ENCODE data around the gene CDC42. TPM values are rescaled to one million over a fixed set of nuclear protein-coding genes. Genes with fewer than 3 reads are reported as not detected.

CDC42 gene
- total and polyA plus RNA-seq, 2 donors (not counting 1 experiment from before 2014, with no cell fraction given), result 325 to 446 TPM

DNA sequence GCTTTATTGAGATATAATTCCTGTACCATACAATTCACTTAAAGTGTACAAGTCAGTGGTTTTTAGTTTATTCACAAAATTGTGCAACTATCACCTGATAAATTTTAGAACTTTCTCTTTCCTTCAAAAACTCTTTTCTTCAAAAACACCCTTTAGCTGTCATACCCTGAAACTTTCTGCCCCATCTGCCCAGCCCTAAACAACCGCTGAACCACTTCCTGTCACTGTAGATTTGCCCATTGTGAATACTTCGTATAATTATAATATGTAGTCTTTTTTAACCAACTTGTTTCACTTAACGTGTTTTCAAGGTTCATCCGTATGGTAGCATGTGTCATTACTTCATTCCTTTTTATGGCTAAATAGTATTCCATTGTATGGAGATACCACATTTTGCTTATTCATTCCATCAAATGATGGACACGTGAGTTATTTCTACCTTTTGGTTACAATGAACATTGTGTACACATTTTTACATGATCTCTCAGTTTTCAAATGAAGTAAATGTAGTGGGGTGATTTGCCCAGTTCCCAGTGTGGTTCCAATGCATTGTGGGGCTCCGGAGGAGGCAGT is 52.4 kb downstream of the CDC42 start:
- H4K20me1 ChIP-seq (ENCODE audit: control insufficient read depth, extremely low read depth, insufficient read depth, low read length), result peaks cover 2% of the 10 kb centered on the region
- no peaks in the 10 kb centered on the region for H3K9me3 ChIP-seq (ENCODE audit: control insufficient read depth, insufficient read depth, low read depth, low read length)
- no peak overlapping the region for H3K4me3 ChIP-seq (replicated peaks in 1 of 4; ENCODE audit: control extremely low read depth in 1 of 4, insufficient read depth in 1 of 4, low read depth in 3 of 4, low read length in 4 of 4)
- H3K4me2 ChIP-seq (ENCODE audit: extremely low read depth, insufficient read depth, low read length), result no peak overlapping the region
- H3K36me3 ChIP-seq (ENCODE audit: control insufficient read depth, insufficient read depth, low read length), result peaks cover 10% of the 10 kb centered on the region
- H3K27me3 ChIP-seq (ENCODE audit: control insufficient read depth, insufficient read depth, low read length), result no peaks in the 10 kb centered on the region
- TF ChIP-seq, protein P1, sequence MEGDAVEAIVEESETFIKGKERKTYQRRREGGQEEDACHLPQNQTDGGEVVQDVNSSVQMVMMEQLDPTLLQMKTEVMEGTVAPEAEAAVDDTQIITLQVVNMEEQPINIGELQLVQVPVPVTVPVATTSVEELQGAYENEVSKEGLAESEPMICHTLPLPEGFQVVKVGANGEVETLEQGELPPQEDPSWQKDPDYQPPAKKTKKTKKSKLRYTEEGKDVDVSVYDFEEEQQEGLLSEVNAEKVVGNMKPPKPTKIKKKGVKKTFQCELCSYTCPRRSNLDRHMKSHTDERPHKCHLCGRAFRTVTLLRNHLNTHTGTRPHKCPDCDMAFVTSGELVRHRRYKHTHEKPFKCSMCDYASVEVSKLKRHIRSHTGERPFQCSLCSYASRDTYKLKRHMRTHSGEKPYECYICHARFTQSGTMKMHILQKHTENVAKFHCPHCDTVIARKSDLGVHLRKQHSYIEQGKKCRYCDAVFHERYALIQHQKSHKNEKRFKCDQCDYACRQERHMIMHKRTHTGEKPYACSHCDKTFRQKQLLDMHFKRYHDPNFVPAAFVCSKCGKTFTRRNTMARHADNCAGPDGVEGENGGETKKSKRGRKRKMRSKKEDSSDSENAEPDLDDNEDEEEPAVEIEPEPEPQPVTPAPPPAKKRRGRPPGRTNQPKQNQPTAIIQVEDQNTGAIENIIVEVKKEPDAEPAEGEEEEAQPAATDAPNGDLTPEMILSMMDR (conservative IDR thresholded peaks at IDR 0.05 in 1 of 2, IDR thresholded peaks at IDR 0.05 in 1 of 2; ENCODE audit: low read depth in 1 of 2, low read length in 2 of 2), result no peak
- no peak for TF ChIP-seq EZH2 (IDR thresholded peaks at IDR 0.05; ENCODE audit: low read length, missing control alignments)
- H3K27ac ChIP-seq (ENCODE audit: insufficient read depth, low read length), result no peak overlapping the region
- no peak overlapping the region for H3K9ac ChIP-seq (ENCODE audit: insufficient read depth, low read length)
- H3K79me2 ChIP-seq (ENCODE audit: control insufficient read depth, insufficient read depth, low read length), result peaks cover 52% of the 10 kb centered on the region
- no peak for DNase-seq (ENCODE audit: low read depth in 2 of 2)
- H2AFZ ChIP-seq (ENCODE audit: low read length), result no peak overlapping the region
- H3K4me1 ChIP-seq (ENCODE audit: control insufficient read depth, extremely low read depth, insufficient read depth, low read length), result peaks cover 4% of the 10 kb centered on the region

DNA sequence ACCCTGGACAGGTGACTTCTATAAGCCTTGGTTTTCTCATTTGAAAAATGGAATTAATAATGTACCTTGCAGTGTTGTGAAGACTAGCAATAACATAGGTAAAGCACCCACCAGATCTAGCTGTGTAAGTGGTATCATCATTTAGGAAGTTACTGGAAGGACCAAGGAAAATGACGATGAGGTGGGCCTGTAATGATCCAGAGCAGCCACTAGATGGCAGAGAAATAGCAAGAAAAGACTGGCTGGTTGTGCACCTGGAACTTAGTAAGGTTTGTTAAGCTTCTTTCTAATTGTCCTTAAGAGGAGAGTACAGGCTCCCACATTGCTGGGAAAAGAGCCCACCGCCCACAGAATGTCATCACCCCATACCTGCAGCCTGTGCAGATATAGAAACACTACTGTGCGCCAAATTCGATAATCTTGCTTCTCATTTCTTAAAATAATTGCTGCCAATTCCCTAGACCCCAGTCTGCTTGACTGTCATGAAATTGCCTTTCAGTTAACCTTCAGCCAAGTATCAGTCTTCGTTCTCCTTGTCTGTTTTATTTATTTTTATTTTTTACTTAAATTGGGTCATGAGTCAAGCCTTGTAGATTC is 53.2 kb downstream of the CDC42 start:
- H3K36me3 ChIP-seq (ENCODE audit: control insufficient read depth, insufficient read depth, low read length), result peaks cover 8% of the 10 kb centered on the region
- peaks cover 4% of the 10 kb centered on the region for H3K4me1 ChIP-seq (ENCODE audit: control insufficient read depth, extremely low read depth, insufficient read depth, low read length)
- H2AFZ ChIP-seq (ENCODE audit: low read length), result no peak overlapping the region
- H3K27ac ChIP-seq (ENCODE audit: insufficient read depth, low read length), result no peak overlapping the region
- no peak overlapping the region for H3K9ac ChIP-seq (ENCODE audit: insufficient read depth, low read length)
- no peaks in the 10 kb centered on the region for H4K20me1 ChIP-seq (ENCODE audit: control insufficient read depth, extremely low read depth, insufficient read depth, low read length)
- H3K4me2 ChIP-seq (ENCODE audit: extremely low read depth, insufficient read depth, low read length), result no peak overlapping the region
- peaks cover 44% of the 10 kb centered on the region for H3K79me2 ChIP-seq (ENCODE audit: control insufficient read depth, insufficient read depth, low read length)
- DNase-seq (ENCODE audit: low read depth in 2 of 2), result peak; percentile 56 to 74
- no peak for TF ChIP-seq EZH2 (IDR thresholded peaks at IDR 0.05; ENCODE audit: low read length, missing control alignments)
- TF ChIP-seq, protein P1 (conservative IDR thresholded peaks at IDR 0.05 in 1 of 2, IDR thresholded peaks at IDR 0.05 in 1 of 2; ENCODE audit: low read depth in 1 of 2, low read length in 2 of 2), result peak; percentile 86 to 94
- H3K4me3 ChIP-seq (replicated peaks in 1 of 4; ENCODE audit: control extremely low read depth in 1 of 4, insufficient read depth in 1 of 4, low read depth in 3 of 4, low read length in 4 of 4), result no peak overlapping the region
- no peaks in the 10 kb centered on the region for H3K9me3 ChIP-seq (ENCODE audit: control insufficient read depth, insufficient read depth, low read depth, low read length)
- no peaks in the 10 kb centered on the region for H3K27me3 ChIP-seq (ENCODE audit: control insufficient read depth, insufficient read depth, low read length)

DNA sequence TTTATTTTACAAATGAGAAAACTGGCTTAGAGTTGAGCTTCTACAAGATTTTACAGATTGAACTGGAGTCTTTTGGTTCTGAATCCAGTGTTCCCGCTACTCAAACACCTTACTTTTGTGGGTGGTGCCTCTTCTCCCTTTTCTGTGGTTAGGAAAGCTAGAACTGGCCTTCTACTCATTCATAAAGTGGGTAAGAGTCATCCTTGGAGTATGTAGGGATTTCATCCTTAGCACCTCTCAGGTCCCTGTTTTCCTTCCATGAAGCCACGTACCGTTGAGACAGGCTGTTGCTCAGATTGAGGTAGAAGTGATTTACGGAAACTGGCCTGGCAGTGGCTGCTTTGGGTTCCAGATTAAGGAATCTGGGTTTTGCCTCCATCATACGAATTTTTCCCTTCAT is 54.6 kb downstream of the CDC42 start:
- peaks cover 2% of the 10 kb centered on the region for H4K20me1 ChIP-seq (ENCODE audit: control insufficient read depth, extremely low read depth, insufficient read depth, low read length)
- peaks cover 44% of the 10 kb centered on the region for H3K79me2 ChIP-seq (ENCODE audit: control insufficient read depth, insufficient read depth, low read length)
- H3K4me3 ChIP-seq (replicated peaks in 1 of 4; ENCODE audit: control extremely low read depth in 1 of 4, insufficient read depth in 1 of 4, low read depth in 3 of 4, low read length in 4 of 4), result no peak overlapping the region
- no peak overlapping the region for H3K4me2 ChIP-seq (ENCODE audit: extremely low read depth, insufficient read depth, low read length)
- no peak overlapping the region for H3K27ac ChIP-seq (ENCODE audit: insufficient read depth, low read length)
- DNase-seq (ENCODE audit: low read depth in 2 of 2), result peak in 1 of 2 donors; percentile 81
- no peak overlapping the region for H3K9ac ChIP-seq (ENCODE audit: insufficient read depth, low read length)
- H3K4me1 ChIP-seq (ENCODE audit: control insufficient read depth, extremely low read depth, insufficient read depth, low read length), result peaks cover 14% of the 10 kb centered on the region
- H2AFZ ChIP-seq (ENCODE audit: low read length), result no peak overlapping the region
- peaks cover 9% of the 10 kb centered on the region for H3K36me3 ChIP-seq (ENCODE audit: control insufficient read depth, insufficient read depth, low read length)
- TF ChIP-seq, protein P1 (conservative IDR thresholded peaks at IDR 0.05 in 1 of 2, IDR thresholded peaks at IDR 0.05 in 1 of 2; ENCODE audit: low read depth in 1 of 2, low read length in 2 of 2), result no peak
- TF ChIP-seq EZH2 (IDR thresholded peaks at IDR 0.05; ENCODE audit: low read length, missing control alignments), result no peak
- no peaks in the 10 kb centered on the region for H3K27me3 ChIP-seq (ENCODE audit: control insufficient read depth, insufficient read depth, low read length)
- no peaks in the 10 kb centered on the region for H3K9me3 ChIP-seq (ENCODE audit: control insufficient read depth, insufficient read depth, low read depth, low read length)
